H1 (cell line): ENCODE data around the gene AP2A1. TPM values are rescaled to one million over a fixed set of nuclear protein-coding genes. Genes with fewer than 3 reads are reported as not detected.

Source experiments
- CTCF ChIA-PET: fragments of 300-600 bp; sonication (Branson Sonifier 250); formaldehyde crosslinking; loops from one replicate; lab custom pipeline; 2021; ENCODE audit not compliant: partially characterized antibody; lab: Charles Lee
- POLR2A ChIA-PET: fragments of 300-600 bp; sonication (Branson Sonifier 250); formaldehyde crosslinking; loops from one replicate; lab custom pipeline; 2021; ENCODE audit warnings: inconsistent platforms; ENCODE audit not compliant: partially characterized antibody; lab: Charles Lee
- DNase-seq, 2 experiments: peaks; one replicate each; pipeline versions ENCODE4 v3.0.0 to v3.0.0-alpha.2; 2010 to 2022; ENCODE audit warnings: low spot score in 2 of 2, low read depth in 1 of 2, mixed read lengths in 1 of 2
- FAIRE-seq: peaks from 2 replicates; lab custom pipeline; 2011; peaks lifted over from hg19 to GRCh38; lab: Jason Lieb, UNC
- H2AFZ ChIP-seq: 2 replicates; pipeline ENCODE4 v1.8.1; 2012; ENCODE audit warnings: low read length, inconsistent platforms
- H2AK5ac ChIP-seq: 2 replicates; pipeline ENCODE4 v1.6.1; 2013; ENCODE audit warnings: low read depth, low read length
- H2BK120ac ChIP-seq: replicated peaks from 2 replicates; pipeline ENCODE3; 2013; ENCODE audit warnings: low read depth, low read length, inconsistent platforms
- H2BK12ac ChIP-seq: 2 replicates; pipeline ENCODE4 v1.6.1; 2013; ENCODE audit warnings: low read depth, low read length
- H2BK15ac ChIP-seq: 2 replicates; pipeline ENCODE4 v1.6.1; 2013; ENCODE audit warnings: low read length
- H2BK20ac ChIP-seq: 2 replicates; pipeline ENCODE4 v1.6.1; 2013; ENCODE audit warnings: low read length
- H2BK5ac ChIP-seq: 2 replicates; pipeline ENCODE4 v1.6.1; 2013; ENCODE audit warnings: low read depth, low read length
- H3K14ac ChIP-seq: 2 replicates; pipeline ENCODE4 v1.6.1; 2013; ENCODE audit warnings: inconsistent platforms; ENCODE audit not compliant: insufficient read length
- H3K18ac ChIP-seq: 2 replicates; pipeline ENCODE4 v1.6.1; 2013; ENCODE audit warnings: low read length; ENCODE audit errors: extremely low read depth
- H3K23ac ChIP-seq: 2 replicates; pipeline ENCODE4 v1.6.1; 2013; ENCODE audit warnings: inconsistent platforms; ENCODE audit not compliant: insufficient read length
- H3K23me2 ChIP-seq: 2 replicates; pipeline ENCODE4 v1.6.1; 2013; ENCODE audit warnings: low read depth, low read length
- H3K27ac ChIP-seq: 2 replicates; pipeline ENCODE4 v1.6.1; 2011; ENCODE audit warnings: low read depth, low read length, inconsistent platforms
- H3K27me3 ChIP-seq, 4 experiments: replicated peaks in 1 of 4; 1 replicate in 1 of 4; 2 replicates in 3 of 4; pipeline versions ENCODE4 v1.6.1 to v1.8.1; 2011 to 2013; ENCODE audit warnings: low read length in 3 of 4, mild to moderate bottlenecking in 3 of 4, inconsistent platforms in 2 of 4, mixed read lengths in 2 of 4, moderate library complexity in 1 of 4; ENCODE audit not compliant: control insufficient read depth in 3 of 4, insufficient read depth in 3 of 4; ENCODE audit errors: extremely low read depth in 1 of 4
- H3K36me3 ChIP-seq, 4 experiments: 2 replicates each; pipeline versions ENCODE4 v1.6.1 to v1.8.1; 2011 to 2013; ENCODE audit warnings: mild to moderate bottlenecking in 4 of 4, low read length in 3 of 4, moderate library complexity in 2 of 4, control low read depth in 1 of 4, inconsistent platforms in 1 of 4; ENCODE audit not compliant: insufficient read depth in 4 of 4, control insufficient read depth in 2 of 4
- H3K4ac ChIP-seq: replicated peaks from 2 replicates; pipeline ENCODE3; 2013; ENCODE audit warnings: low read length, low read depth, mixed read lengths, inconsistent platforms; ENCODE audit not compliant: insufficient read length
- H3K4me1 ChIP-seq, 4 experiments: replicated peaks in 1 of 4; 1 replicate in 1 of 4; 2 replicates in 3 of 4; pipeline versions ENCODE4 v1.6.1 to v1.8.1; 2011 to 2013; ENCODE audit warnings: low read length in 3 of 4, inconsistent platforms in 2 of 4, mixed read lengths in 1 of 4; ENCODE audit not compliant: insufficient read depth in 4 of 4, control insufficient read depth in 3 of 4
- H3K4me2 ChIP-seq, 2 experiments: 2 replicates each; pipeline versions ENCODE4 v1.6.1 to v1.8.1; 2011 to 2013; ENCODE audit warnings: low read depth in 2 of 2, low read length in 2 of 2, control low read depth in 1 of 2, inconsistent platforms in 1 of 2, mild to moderate bottlenecking in 1 of 2; ENCODE audit not compliant: insufficient read depth in 1 of 2
- H3K4me3 ChIP-seq, 4 experiments: fragments of 200-600, 300-600 bp in 1 of 4; sonication (generic), shearing (Covaris generic), sonication (Bioruptor Twin) in 1 of 4; 2 replicates each; pipeline versions ENCODE4 v1.5.1 to v1.8.1; 2011 to 2016; ENCODE audit warnings: low read length in 4 of 4, low read depth in 3 of 4, control low read depth in 2 of 4, inconsistent platforms in 2 of 4, mild to moderate bottlenecking in 2 of 4, mixed read lengths in 1 of 4, moderate library complexity in 1 of 4; ENCODE audit not compliant: insufficient read depth in 2 of 4; ENCODE audit errors: extremely low read depth in 1 of 4
- H3K56ac ChIP-seq: replicated peaks from 2 replicates; pipeline ENCODE3; 2013; ENCODE audit warnings: low read depth, mild to moderate bottlenecking, mixed read lengths, low read length, inconsistent platforms; ENCODE audit not compliant: insufficient read length
- H3K79me1 ChIP-seq: 2 replicates; pipeline ENCODE4 v1.6.1; 2013; ENCODE audit warnings: low read depth, low read length, control low read depth
- H3K79me2 ChIP-seq, 2 experiments: 2 replicates each; pipeline versions ENCODE4 v1.6.1 to v1.8.1; 2012 to 2013; ENCODE audit warnings: low read length in 2 of 2, mild to moderate bottlenecking in 2 of 2, inconsistent platforms in 1 of 2; ENCODE audit not compliant: insufficient read depth in 2 of 2, control insufficient read depth in 1 of 2
- H3K9ac ChIP-seq, 4 experiments: replicated peaks in 1 of 4; 1 replicate in 1 of 4; 2 replicates in 3 of 4; pipeline versions ENCODE4 v1.6.1 to v1.8.1; 2011 to 2013; ENCODE audit warnings: low read depth in 3 of 4, low read length in 3 of 4, control low read depth in 2 of 4, mild to moderate bottlenecking in 2 of 4, moderate library complexity in 2 of 4, inconsistent platforms in 1 of 4; ENCODE audit errors: extremely low read depth in 1 of 4
- H3K9me3 ChIP-seq, 2 experiments: 2 replicates each; pipeline versions ENCODE4 v1.6.1 to v1.8.1; 2012 to 2013; ENCODE audit warnings: mild to moderate bottlenecking in 2 of 2, moderate library complexity in 2 of 2, control low read depth in 1 of 2, inconsistent platforms in 1 of 2, low read depth in 1 of 2, low read length in 1 of 2, mixed read lengths in 1 of 2; ENCODE audit not compliant: insufficient read depth in 2 of 2
- H4K20me1 ChIP-seq, 2 experiments: replicated peaks in 1 of 2; 2 replicates each; pipeline versions ENCODE3 to v1.8.1; 2011 to 2013; ENCODE audit warnings: inconsistent platforms in 2 of 2, low read length in 2 of 2, mild to moderate bottlenecking in 1 of 2; ENCODE audit not compliant: insufficient read depth in 2 of 2, control insufficient read depth in 1 of 2
- H4K5ac ChIP-seq: 2 replicates; pipeline ENCODE4 v1.6.1; 2013; ENCODE audit warnings: low read length, low read depth, mixed read lengths, inconsistent platforms; ENCODE audit not compliant: insufficient read length
- H4K8ac ChIP-seq: 2 replicates; pipeline ENCODE4 v1.8.0; 2013; ENCODE audit warnings: mild to moderate bottlenecking, moderate library complexity, low read length, inconsistent platforms; ENCODE audit not compliant: insufficient read depth; ENCODE audit errors: extremely low read depth
- H4K91ac ChIP-seq: replicated peaks from 2 replicates; pipeline ENCODE3; 2013; ENCODE audit warnings: low read length, mixed read lengths, inconsistent platforms; ENCODE audit not compliant: insufficient read length
- CBX5 ChIP-seq: fragments of 300-800, 300-1000 bp; sonication (generic); IDR thresholded peaks from 2 replicates; pipeline ENCODE4 v1.7.1; 2016; ENCODE audit warnings: antibody characterized with exemption, low read length, low read depth
- CHD1 ChIP-seq: IDR thresholded peaks from 2 replicates; pipeline ENCODE4 v1.6.1; 2012; ENCODE audit warnings: low read depth, low read length, improper control_type of control experiment
- FOSL1 ChIP-seq: IDR thresholded peaks from 2 replicates; pipeline ENCODE4 v1.6.1; 2011; ENCODE audit warnings: mild to moderate bottlenecking, low read depth, low read length, moderate library complexity; ENCODE audit not compliant: insufficient read depth
- KDM1A ChIP-seq: fragments of 200-600, 300-600 bp; sonication (generic); IDR thresholded peaks from 2 replicates; pipeline ENCODE4 v1.7.1; 2016; ENCODE audit warnings: mild to moderate bottlenecking, low read length, borderline replicate concordance
- MAFK ChIP-seq: IDR thresholded peaks from 2 replicates; pipeline ENCODE4 v1.6.1; 2012; ENCODE audit warnings: low read depth, mild to moderate bottlenecking, improper control_type of control experiment, low read length
- RXRA ChIP-seq: IDR thresholded peaks from 2 replicates; pipeline ENCODE4 v1.6.1; 2011; ENCODE audit warnings: low read depth, mild to moderate bottlenecking, low read length, moderate library complexity; ENCODE audit not compliant: insufficient read depth
- SP1 ChIP-seq: IDR thresholded peaks from 2 replicates; pipeline ENCODE4 v1.6.1; 2011; ENCODE audit warnings: low read depth, low read length
- SRF ChIP-seq: IDR thresholded peaks from 2 replicates; pipeline ENCODE4 v1.6.1; 2011; ENCODE audit warnings: mild to moderate bottlenecking, low read depth, low read length, moderate library complexity
- WGBS, 2 experiments: shearing (Covaris generic) in 1 of 2; methylation state at CpG; one replicate each; pipeline versions ENCODE4 v1.1.6 to v1.1.7; 2013 to 2015; ENCODE audit warnings: low lambda C conversion rate in 2 of 2, mixed read lengths in 2 of 2, inconsistent platforms in 1 of 2, low coverage in 1 of 2, missing lambda C conversion rate in 1 of 2; ENCODE audit not compliant: insufficient replicate concordance in 2 of 2, insufficient coverage in 1 of 2, insufficient read length in 1 of 2; ENCODE audit errors: extremely low coverage in 1 of 2, missing lambda C conversion rate in 1 of 2; 5-methylcytosine and 5-hydroxymethylcytosine counted together
- polyA plus RNA-seq, 7 experiments: library from polyadenylated mRNA; depleted of rRNA in 3 of 7; stranded (reverse) in 5 of 7; unstranded in 2 of 7; fragments of >200 nt in 5 of 7; fragments of 200-250 nt in 2 of 7; gene quantifications; 1 replicate in 5 of 7; 2 replicates in 1 of 7; 4 replicates in 1 of 7; pipeline versions ENCODE4 v1.2.1 to v1.2.3, GENCODE V29; 2011 to 2013; ENCODE audit warnings: missing spikeins in 2 of 7, mixed read lengths in 2 of 7
- total RNA-seq: library from RNA; stranded (reverse); fragmentation: NEBNext Ultra II Directional; extraction: Animal tissue kit (Norgen Biotek cat#: 25700); gene quantifications from 2 replicates; pipeline ENCODE4 v1.2.1, GENCODE V29; 2021

The AP2A1 gene
- total and polyA plus RNA-seq, 2 of the 8 experiments (the other 6 are each of a cell fraction or from before 2014, with no cell fraction given), result 105 to 106 TPM

DNA sequence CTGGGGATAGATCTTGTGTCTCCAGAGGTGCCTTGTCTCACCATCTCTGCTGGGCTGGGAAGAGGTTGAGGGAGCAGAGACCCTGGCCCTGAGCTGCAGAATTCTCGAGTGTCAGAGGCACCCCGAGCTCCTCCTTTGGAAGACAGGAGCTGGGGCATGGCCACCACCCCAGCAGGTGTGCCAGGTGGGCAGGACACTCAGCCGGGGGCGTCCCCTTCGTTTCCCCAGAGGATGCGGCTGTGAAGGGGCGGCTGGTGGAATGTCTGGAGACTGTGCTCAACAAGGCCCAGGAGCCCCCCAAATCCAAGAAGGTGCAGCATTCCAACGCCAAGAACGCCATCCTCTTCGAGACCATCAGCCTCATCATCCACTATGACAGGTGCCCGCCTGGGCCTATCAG, 31.8 kb downstream of the AP2A1 start:
- Histone ChIP-seq H3K36me3 (peaks cover 4 to 46% (median 25%) of the 10 kb centered on the region in 4 experiments; a peak in 7 of 8 replicates), H2BK120ac (no peak overlapping the region), H3K56ac (no peak overlapping the region), H3K14ac (no peak overlapping the region), H2BK15ac (no peak overlapping the region), H3K23ac (no peak overlapping the region), H3K27me3 (no peaks in the 10 kb centered on the region), H2BK12ac (no peak overlapping the region), H4K8ac (no peak overlapping the region; the same call in 1 of the 2 replicates), H2BK5ac (no peak overlapping the region), H4K20me1 (peaks cover 4 to 11% of the 10 kb centered on the region in 2 experiments), H3K4me3 (no peak overlapping the region), H3K4ac (no peak overlapping the region), H4K5ac (no peak overlapping the region), H2BK20ac (no peak overlapping the region), H3K27ac (no peak overlapping the region)
- 95% methylated on average over 11 of the region's 11 CpGs; no CpG with 5 or more reads in 1 of the 2 experiments for whole genome bisulfite sequencing, 2 experiments
- no peak for FAIRE-seq
- CTCF ChIA-PET, result interaction anchor here (0.6 to 1.8 kb wide), 6 partner anchors 9 to 70 kb away, joined by 3 to 6 read pairs (median 4); no protein-coding TSS in a partner anchor
- no peak for TF ChIP-seq CBX5
- no peak for TF ChIP-seq FOSL1
- TF ChIP-seq KDM1A, result no peak
- no peak for TF ChIP-seq MAFK
- no peak for TF ChIP-seq SRF
- TF ChIP-seq CHD1, result no peak
- no peak for TF ChIP-seq SP1
- TF ChIP-seq RXRA, result no peak
- TF ChIP-seq, all 59 proteins: peak for 0
- no peak overlapping the region for H2AK5ac ChIP-seq
- no peaks in the 10 kb centered on the region for H3K79me2 ChIP-seq
- no peak overlapping the region for H3K4me2 ChIP-seq
- peaks cover 2% of the 10 kb centered on the region; the same call in 1 of the 2 replicates for H3K23me2 ChIP-seq
- H3K9me3 ChIP-seq, result no peaks in the 10 kb centered on the region
- POLR2A ChIA-PET, result interaction anchor here (1.3 to 1.8 kb wide), 3 partner anchors 14 to 62 kb away, joined by 3 to 4 read pairs (median 3); partner anchors contain the start of gene FUZ
- H3K9ac ChIP-seq, result no peak overlapping the region
- H3K79me1 ChIP-seq, result peaks cover 2% of the 10 kb centered on the region; the same call in 1 of the 2 replicates
- H3K18ac ChIP-seq, result no peak overlapping the region
- no peak overlapping the region for H4K91ac ChIP-seq
- no peak overlapping the region for H2AFZ ChIP-seq
- H3K4me1 ChIP-seq, result peaks cover 4 to 16% (median 6%) of the 10 kb centered on the region in 4 experiments
- DNase-seq, result no peak
